Erythroblast (primary cell): ENCODE results near the gene BAIAP3.

ENCODE experiments used
- GATA1 ChIP-seq: IDR thresholded peaks from 2 replicates; pipeline ENCODE4 v1.6.1; 2011; ENCODE audit warnings: low read depth, mild to moderate bottlenecking, control low read depth, low read length, moderate library complexity
- POLR2A ChIP-seq: IDR thresholded peaks from 2 replicates; pipeline ENCODE4 v1.6.1; 2011; ENCODE audit warnings: mild to moderate bottlenecking, low read length

DNA sequence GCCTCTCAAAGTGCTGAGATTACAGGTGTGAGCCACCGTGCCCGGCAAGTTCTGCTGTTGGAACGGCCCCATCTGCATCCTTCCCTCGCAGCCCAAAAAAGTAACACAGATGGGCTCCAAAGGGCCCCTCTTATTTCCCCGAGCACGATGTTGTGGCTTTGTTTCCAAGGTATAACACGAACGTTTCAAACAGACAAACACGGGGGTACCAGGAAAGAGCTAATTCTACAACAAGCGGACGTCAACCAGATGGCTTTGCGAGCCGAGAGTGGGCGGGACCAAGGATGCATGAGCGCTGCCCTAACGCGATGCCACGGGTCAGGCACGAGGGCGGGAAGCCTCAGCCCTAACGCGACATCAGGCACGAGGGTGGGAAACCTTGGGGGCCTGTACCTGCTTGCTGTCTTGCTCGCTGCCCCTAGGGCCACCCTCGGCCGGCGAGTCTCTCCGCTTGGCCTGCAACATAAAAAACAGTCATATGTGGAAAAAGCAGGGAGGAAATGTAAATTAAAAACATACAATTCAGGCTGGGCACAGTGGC, 56.9 kb downstream of the BAIAP3 start:
- TF ChIP-seq POLR2A (no peak), GATA1 (no peak)
